Nephron (organoid): ENCODE data around the gene TBC1D8.

Experiments
- H3K27ac Mint-ChIP-seq, 3 experiments: 2 replicates each; pipeline ENCODE4 v1.8.0; 2020; ENCODE audit warnings: mixed read lengths in 3 of 3, mild to moderate bottlenecking in 2 of 3, moderate library complexity in 1 of 3
- H3K27me3 Mint-ChIP-seq: 2 replicates; pipeline ENCODE4 v1.8.0; 2021; ENCODE audit warnings: low read depth, mild to moderate bottlenecking, moderate library complexity, mixed read lengths
- H3K36me3 Mint-ChIP-seq: 2 replicates; pipeline ENCODE4 v1.8.0; 2020; ENCODE audit warnings: low read depth, mixed read lengths
- H3K4me1 Mint-ChIP-seq: 2 replicates; pipeline ENCODE4 v1.8.0; 2020; ENCODE audit warnings: mixed read lengths
- H3K4me3 Mint-ChIP-seq, 3 experiments: 2 replicates each; pipeline ENCODE4 v1.8.0; 2020; ENCODE audit warnings: mild to moderate bottlenecking in 3 of 3, mixed read lengths in 3 of 3, moderate library complexity in 2 of 3
- H3K9me3 Mint-ChIP-seq: 2 replicates; pipeline ENCODE4 v1.8.0; 2020; ENCODE audit warnings: mixed read lengths
- CTCF ChIP-seq, 3 experiments: fragments of 200-600 bp; sonication (generic); IDR thresholded peaks; one replicate each; pipeline ENCODE4 v1.5.0; 2021; ENCODE audit warnings: antibody characterized with exemption in 3 of 3; ENCODE audit not compliant: unreplicated experiment in 3 of 3

TBC1D8 gene

GRCh38 chr2:101004620-101005325, 146.4 kb downstream of the TBC1D8 start:
- Mint-ChIP-seq H3K4me1 (peaks cover 35% of the 10 kb centered on the region), H3K4me3 (peak overlapping the region; percentile 95 to 99 (median 98)), H3K36me3 (peaks cover 66% of the 10 kb centered on the region), H3K9me3 (no peaks in the 10 kb centered on the region), H3K27me3 (peaks cover 6% of the 10 kb centered on the region), H3K27ac (peak overlapping the region; percentile 95 to 98 (median 96))
- no peak for TF ChIP-seq CTCF (IDR thresholded peaks at IDR 0.05; ENCODE audit: unreplicated experiment in 3 of 3)

GRCh38 chr2:101003278-101003775, 147.9 kb downstream of the TBC1D8 start:
- peaks cover 55% of the 10 kb centered on the region for H3K36me3 Mint-ChIP-seq
- TF ChIP-seq CTCF (IDR thresholded peaks at IDR 0.05; ENCODE audit: unreplicated experiment in 3 of 3) = no peak

GRCh38 chr2:101002562-101003277, 148.5 kb downstream of the TBC1D8 start:
- Mint-ChIP-seq H3K36me3 (peaks cover 49% of the 10 kb centered on the region), H3K27ac (peak overlapping the region; percentile 95 to 98 (median 96)), H3K4me1 (peaks cover 29% of the 10 kb centered on the region), H3K9me3 (no peaks in the 10 kb centered on the region), H3K4me3 (peak overlapping the region; percentile 95 to 99 (median 98)), H3K27me3 (peaks cover 11% of the 10 kb centered on the region)
- TF ChIP-seq CTCF (IDR thresholded peaks at IDR 0.05; ENCODE audit: unreplicated experiment in 3 of 3) = no peak

More at GRCh38 chr2:101003278-101003775, 147.9 kb downstream of the TBC1D8 start:
- H3K27me3 Mint-ChIP-seq = peaks cover 11% of the 10 kb centered on the region
- peak overlapping the region; percentile 95 to 98 (median 96) for H3K27ac Mint-ChIP-seq
- no peaks in the 10 kb centered on the region for H3K9me3 Mint-ChIP-seq
- H3K4me1 Mint-ChIP-seq = peaks cover 35% of the 10 kb centered on the region
- H3K4me3 Mint-ChIP-seq = peak overlapping the region; percentile 95 to 99 (median 98)

GRCh38 chr2:101001691-101002561, 149.3 kb downstream of the TBC1D8 start, which contains the start of gene RPL31:
Gene RPL31, plus strand, starts transcription at chr2:101002289. Its CDS starts 413 bp downstream, at chr2:101002702.
- H3K4me3 Mint-ChIP-seq = peak within 1 kb of the TSS; percentile 95 to 99 (median 98)
- H3K4me1 Mint-ChIP-seq = peaks cover 29% of the 10 kb centered on the region
- H3K27ac Mint-ChIP-seq = peak within 1 kb of the TSS; percentile 95 to 98 (median 96)
- H3K9me3 Mint-ChIP-seq = no peaks in the 10 kb centered on the region
- TF ChIP-seq CTCF (IDR thresholded peaks at IDR 0.05; ENCODE audit: unreplicated experiment in 3 of 3) = no peak
- peaks cover 11% of the 10 kb centered on the region for H3K27me3 Mint-ChIP-seq
- peaks cover 41% of the 10 kb centered on the region for H3K36me3 Mint-ChIP-seq

GRCh38 chr2:100999995-101000394, 151.2 kb downstream of the TBC1D8 start:
- peaks cover 27% of the 10 kb centered on the region for H3K4me1 Mint-ChIP-seq
- no peak for TF ChIP-seq CTCF (IDR thresholded peaks at IDR 0.05; ENCODE audit: unreplicated experiment in 3 of 3)
- peaks cover 22% of the 10 kb centered on the region for H3K36me3 Mint-ChIP-seq
- H3K27me3 Mint-ChIP-seq = peaks cover 11% of the 10 kb centered on the region
- peak overlapping the region; percentile 72 to 80 (median 80) for H3K4me3 Mint-ChIP-seq
- peak overlapping the region; percentile 11 to 83 (median 60) for H3K27ac Mint-ChIP-seq
- no peaks in the 10 kb centered on the region for H3K9me3 Mint-ChIP-seq
